AG09319 (cell line): ENCODE results near the gene MBOAT1.

Experiments used
- DNase-seq: peaks from one replicate; pipeline ENCODE4 v3.0.0-alpha.2; 2010; ENCODE audit warnings: low read depth; ENCODE audit errors: extremely low read depth
- CTCF ChIP-seq: IDR thresholded peaks from 2 replicates; pipeline ENCODE4 v1.5.1; 2011; ENCODE audit warnings: low read depth, mild to moderate bottlenecking, inconsistent platforms, low read length, moderate library complexity

MBOAT1 gene

DNA sequence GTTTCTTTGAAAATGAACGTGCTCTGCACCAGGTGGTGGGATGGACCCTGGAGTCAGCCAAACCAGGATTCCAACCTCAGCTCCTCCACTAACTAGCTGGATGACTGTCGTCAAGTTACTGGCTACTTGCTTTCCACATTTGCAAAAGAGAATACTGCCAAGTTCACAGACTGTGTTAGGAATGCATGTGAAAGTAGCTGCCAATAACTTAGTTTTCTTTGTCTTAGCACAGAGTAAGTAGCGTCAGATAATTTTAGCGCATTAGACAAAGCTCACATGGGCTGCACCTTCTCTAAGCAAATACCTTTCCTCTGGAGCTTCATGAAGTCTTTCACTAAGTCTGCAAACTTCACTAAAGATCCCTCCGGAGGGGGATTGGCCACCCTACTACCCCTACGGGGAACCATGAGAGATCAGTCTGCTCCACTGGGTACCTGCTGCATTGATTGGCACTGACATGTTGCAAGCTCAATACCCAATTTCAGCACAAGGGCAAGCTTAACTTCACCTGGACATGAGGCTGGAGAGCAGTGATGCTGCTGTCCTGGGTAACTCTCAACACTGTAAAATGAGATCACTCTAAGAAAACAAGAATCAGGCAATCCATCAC, 113.9 kb downstream of the MBOAT1 start:
- DNase-seq: no peak
- no peak for TF ChIP-seq CTCF

DNA sequence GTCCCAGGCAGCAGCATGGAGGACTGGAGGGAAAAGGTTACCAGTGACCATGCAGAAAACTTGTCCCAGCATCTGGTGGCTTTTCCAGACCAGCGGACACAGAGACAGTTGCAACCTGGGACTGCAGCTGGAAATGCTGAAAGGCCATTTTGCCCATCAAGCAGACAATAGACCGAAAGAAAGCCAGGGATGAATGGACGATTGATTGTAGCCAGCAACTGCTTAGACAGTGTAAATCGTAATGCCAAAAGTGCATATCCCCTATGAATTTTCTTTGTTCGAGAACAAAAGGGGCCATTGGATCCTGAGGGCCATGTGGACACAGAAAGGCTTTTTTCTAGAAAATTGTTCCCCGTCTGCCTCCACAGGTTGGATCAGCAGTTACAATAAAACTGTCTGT, 115.7 kb downstream of the MBOAT1 start:
- TF ChIP-seq CTCF: no peak
- no peak for DNase-seq

- DNase-seq: no peak
- no peak for TF ChIP-seq CTCF
Measured at GRCh38 chr6:20095436-20095835, 116.8 kb downstream of the MBOAT1 start.

DNA sequence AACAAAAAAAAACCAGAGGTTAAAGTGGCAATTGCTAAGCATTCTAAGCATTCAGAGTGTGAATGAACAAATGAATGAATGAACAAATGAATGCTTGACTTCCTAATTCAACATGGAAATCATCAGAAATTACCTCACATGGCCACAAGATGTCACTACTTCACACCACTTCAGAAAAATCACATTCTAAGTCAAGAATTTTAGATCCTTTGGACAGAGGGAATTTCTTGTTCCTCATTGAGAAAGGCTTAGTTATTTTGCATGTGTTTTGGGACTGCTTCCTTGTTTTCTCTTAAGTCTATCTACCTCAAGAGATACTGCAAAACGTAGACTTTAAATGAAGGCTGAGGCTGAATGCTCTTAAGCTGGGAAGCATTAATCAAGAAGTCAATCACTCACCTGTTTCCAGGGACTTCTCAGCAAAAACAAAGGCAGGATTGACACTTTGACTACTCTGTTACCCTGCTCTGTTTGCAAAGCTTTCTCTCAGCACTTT, 120.2 kb downstream of the MBOAT1 start:
- peak; percentile 20 for DNase-seq

GRCh38 chr6:20086992-20087391, 125.3 kb downstream of the MBOAT1 start:
- no peak for DNase-seq

More for the DNA sequence above, 120.2 kb downstream of the MBOAT1 start:
- TF ChIP-seq CTCF: peak; percentile 56

GRCh38 chr6:20085817-20086216, 126.5 kb downstream of the MBOAT1 start:
- no peak for DNase-seq
- no peak for TF ChIP-seq CTCF

More at GRCh38 chr6:20086992-20087391, 125.3 kb downstream of the MBOAT1 start:
- no peak for TF ChIP-seq CTCF

GRCh38 chr6:20084411-20084810, 127.9 kb downstream of the MBOAT1 start:
- no peak for TF ChIP-seq CTCF

More at GRCh38 chr6:20084411-20084810, 127.9 kb downstream of the MBOAT1 start:
- DNase-seq: no peak
